H9 (cell line): ENCODE results near the gene VASH2. TPM values are rescaled to one million over a fixed set of nuclear protein-coding genes. Genes with fewer than 3 reads are reported as not detected.

Source experiments
- DNase-seq: peaks from one replicate; pipeline ENCODE4 v3.0.0-alpha.2; 2017
- H2AFZ ChIP-seq: one replicate; pipeline ENCODE4 v1.6.1; 2013; ENCODE audit warnings: mild to moderate bottlenecking, low read length, control low read depth, moderate library complexity
- H2AK5ac ChIP-seq: 2 replicates; pipeline ENCODE4 v1.6.1; 2013; ENCODE audit warnings: low read length, control low read depth, mixed read lengths; ENCODE audit not compliant: insufficient read length
- H2BK120ac ChIP-seq: one replicate; pipeline ENCODE4 v1.6.1; 2013; ENCODE audit warnings: low read depth, mild to moderate bottlenecking, low read length, control low read depth, inconsistent platforms; ENCODE audit not compliant: poor library complexity, severe bottlenecking
- H2BK12ac ChIP-seq: 2 replicates; pipeline ENCODE4 v1.6.1; 2013; ENCODE audit warnings: low read length, control low read depth, mixed read lengths, low read depth; ENCODE audit not compliant: insufficient read length
- H2BK15ac ChIP-seq: 2 replicates; pipeline ENCODE4 v1.6.1; 2013; ENCODE audit warnings: low read depth, low read length, control low read depth
- H2BK20ac ChIP-seq: one replicate; pipeline ENCODE4 v1.6.1; 2013; ENCODE audit warnings: low read depth, mild to moderate bottlenecking, low read length, control low read depth, inconsistent platforms; ENCODE audit not compliant: poor library complexity, severe bottlenecking
- H2BK5ac ChIP-seq: 2 replicates; pipeline ENCODE4 v1.6.1; 2013; ENCODE audit warnings: low read length, control low read depth, mixed read lengths; ENCODE audit not compliant: insufficient read length
- H3K14ac ChIP-seq: 2 replicates; pipeline ENCODE4 v1.6.1; 2013; ENCODE audit warnings: low read length, control low read depth; ENCODE audit not compliant: insufficient read depth
- H3K18ac ChIP-seq: 2 replicates; pipeline ENCODE4 v1.6.1; 2013; ENCODE audit warnings: low read depth, mild to moderate bottlenecking, mixed read lengths, low read length, control low read depth; ENCODE audit not compliant: insufficient read length
- H3K23ac ChIP-seq: 2 replicates; pipeline ENCODE4 v1.6.1; 2013; ENCODE audit warnings: low read length, control low read depth, mixed read lengths, low read depth; ENCODE audit not compliant: insufficient read length
- H3K23me2 ChIP-seq: 2 replicates; pipeline ENCODE4 v1.6.1; 2013; ENCODE audit warnings: low read depth, mild to moderate bottlenecking, mixed read lengths, low read length, control low read depth; ENCODE audit not compliant: insufficient read length, poor library complexity, severe bottlenecking
- H3K27ac ChIP-seq: 2 replicates; pipeline ENCODE4 v1.5.1; 2013; ENCODE audit warnings: low read length, control low read depth, mixed read lengths, low read depth; ENCODE audit not compliant: insufficient read length
- H3K27me3 ChIP-seq: 2 replicates; pipeline ENCODE4 v1.6.1; 2013; ENCODE audit warnings: low read length, control low read depth, inconsistent platforms; ENCODE audit not compliant: insufficient read depth
- H3K4ac ChIP-seq: 2 replicates; pipeline ENCODE4 v1.6.1; 2013; ENCODE audit warnings: low read depth, mild to moderate bottlenecking, control low read depth, inconsistent platforms, low read length, moderate library complexity
- H3K4me1 ChIP-seq: 2 replicates; pipeline ENCODE4 v1.6.1; 2013; ENCODE audit warnings: low read length, control low read depth, inconsistent platforms; ENCODE audit not compliant: insufficient read depth
- H3K4me2 ChIP-seq: 2 replicates; pipeline ENCODE4 v1.6.1; 2013; ENCODE audit warnings: low read length, control low read depth, mixed read lengths; ENCODE audit not compliant: insufficient read length, insufficient read depth
- H3K56ac ChIP-seq: 2 replicates; pipeline ENCODE4 v1.6.1; 2013; ENCODE audit warnings: low read depth, mild to moderate bottlenecking, mixed read lengths, low read length, control low read depth; ENCODE audit not compliant: insufficient read length
- H3K79me1 ChIP-seq: 2 replicates; pipeline ENCODE4 v1.6.1; 2013; ENCODE audit warnings: low read depth, mild to moderate bottlenecking, moderate library complexity, low read length, control low read depth, inconsistent platforms; ENCODE audit not compliant: insufficient read depth, poor library complexity, severe bottlenecking
- H3K79me2 ChIP-seq: 2 replicates; pipeline ENCODE4 v1.6.1; 2013; ENCODE audit warnings: low read length, control low read depth, inconsistent platforms; ENCODE audit not compliant: insufficient read depth
- H3K9ac ChIP-seq: 2 replicates; pipeline ENCODE4 v1.6.1; 2013; ENCODE audit warnings: low read length, control low read depth, mixed read lengths; ENCODE audit not compliant: insufficient read length; ENCODE audit errors: extremely low read depth
- H3K9me3 ChIP-seq: one replicate; pipeline ENCODE4 v1.6.1; 2013; ENCODE audit warnings: low read depth, low read length, inconsistent platforms; ENCODE audit not compliant: control insufficient read depth
- H3T11ph ChIP-seq: one replicate; pipeline ENCODE4 v1.6.1; 2013; ENCODE audit warnings: mild to moderate bottlenecking, low read length, control low read depth, inconsistent platforms
- H4K20me1 ChIP-seq: one replicate; pipeline ENCODE4 v1.6.1; 2013; ENCODE audit not compliant: control insufficient read depth, insufficient read length, insufficient read depth
- H4K5ac ChIP-seq: 2 replicates; pipeline ENCODE4 v1.6.1; 2013; ENCODE audit warnings: low read depth, mild to moderate bottlenecking, mixed read lengths, low read length, control low read depth; ENCODE audit not compliant: insufficient read length
- H4K8ac ChIP-seq: replicated peaks from 2 replicates; pipeline ENCODE4 v1.6.1; 2013; ENCODE audit warnings: low read length, control low read depth, mixed read lengths, low read depth; ENCODE audit not compliant: insufficient read length
- H4K91ac ChIP-seq: 2 replicates; pipeline ENCODE4 v1.6.1; 2013; ENCODE audit warnings: low read depth, mild to moderate bottlenecking, moderate library complexity, mixed read lengths, low read length, control low read depth; ENCODE audit not compliant: insufficient read length
- H3K27ac Mint-ChIP-seq, 3 experiments: 2 replicates in 2 of 3; 3 replicates in 1 of 3; pipeline ENCODE4 v1.8.0; 2020 to 2021; ENCODE audit warnings: mixed read lengths in 3 of 3, mild to moderate bottlenecking in 1 of 3, moderate library complexity in 1 of 3
- H3K27me3 Mint-ChIP-seq: 2 replicates; pipeline ENCODE4 v1.8.0; 2021; ENCODE audit warnings: low read depth, mild to moderate bottlenecking, moderate library complexity, mixed read lengths
- H3K36me3 Mint-ChIP-seq, 3 experiments: 2 replicates in 2 of 3; 3 replicates in 1 of 3; pipeline ENCODE4 v1.8.0; 2020 to 2021; ENCODE audit warnings: low read depth in 3 of 3, mixed read lengths in 3 of 3; ENCODE audit not compliant: insufficient read depth in 1 of 3
- H3K4me1 Mint-ChIP-seq, 2 experiments: 2 replicates each; pipeline ENCODE4 v1.8.0; 2020; ENCODE audit warnings: mixed read lengths in 2 of 2
- H3K4me3 Mint-ChIP-seq, 2 experiments: 2 replicates in 1 of 2; 3 replicates in 1 of 2; pipeline ENCODE4 v1.8.0; 2020 to 2021; ENCODE audit warnings: mild to moderate bottlenecking in 2 of 2, mixed read lengths in 2 of 2, moderate library complexity in 1 of 2
- H3K9me3 Mint-ChIP-seq, 2 experiments: 2 replicates in 1 of 2; 3 replicates in 1 of 2; pipeline ENCODE4 v1.8.0; 2020; ENCODE audit warnings: mild to moderate bottlenecking in 2 of 2, mixed read lengths in 2 of 2, moderate library complexity in 1 of 2
- CTCF ChIP-seq: fragments of 200-600 bp; sonication (generic); conservative IDR thresholded peaks from 3 replicates; pipeline ENCODE4 v1.8.0; 2021; ENCODE audit warnings: antibody characterized with exemption, mild to moderate bottlenecking
- WGBS: extraction: QIAGEN DNeasy Blood & Tissue Kit; methylation state at CpG from one replicate; pipeline ENCODE4 v1.1.7; 2013; ENCODE audit warnings: missing lambda C conversion rate, low lambda C conversion rate, mixed read lengths; ENCODE audit not compliant: insufficient read length; ENCODE audit errors: extremely low coverage; 5-methylcytosine and 5-hydroxymethylcytosine counted together
- total RNA-seq: library from RNA; stranded (reverse); gene quantifications from 2 replicates; pipeline ENCODE4 v1.2.1, GENCODE V29; 2021

VASH2 gene
- total RNA-seq, 1 experiment from 2014 or later: 76.1 TPM

GRCh38 chr1:213019450-213019849 lies 69.1 kb downstream of the VASH2 start:
- H3K23me2 ChIP-seq: peaks cover 4% of the 10 kb centered on the region
- no peaks in the 10 kb centered on the region for H4K20me1 ChIP-seq
- H3K9me3 ChIP-seq: no peaks in the 10 kb centered on the region
- H4K8ac ChIP-seq: no peak overlapping the region
- no peak overlapping the region for H3K23ac ChIP-seq
- H4K5ac ChIP-seq: no peak overlapping the region
- no peak overlapping the region for H3K18ac ChIP-seq
- no peak overlapping the region for H3K4me2 ChIP-seq
- WGBS: no CpG with 5 or more reads among the region's 4 CpGs
- Mint-ChIP-seq H3K4me1 (peaks cover 2% of the 10 kb centered on the region in 2 experiments; a peak in 3 of 4 replicates), H3K9me3 (peaks cover 0 to 9% of the 10 kb centered on the region in 2 experiments; a peak in 4 of 5 replicates), H3K4me3 (no peak overlapping the region), H3K27ac (no peak overlapping the region), H3K36me3 (peaks cover 0 to 4% (median 0%) of the 10 kb centered on the region in 3 experiments; a peak in 1 of 7 replicates), H3K27me3 (no peaks in the 10 kb centered on the region; the same call in 1 of the 2 replicates)
- no peak overlapping the region for H2BK15ac ChIP-seq
- H3K27ac ChIP-seq: no peak overlapping the region
- no peak overlapping the region for H3T11ph ChIP-seq
- DNase-seq: no peak
- no peak overlapping the region for H3K56ac ChIP-seq
- TF ChIP-seq CTCF: no peak
- H3K9ac ChIP-seq: no peak overlapping the region
- H2AFZ ChIP-seq: no peak overlapping the region
- H2BK12ac ChIP-seq: no peak overlapping the region
- no peak overlapping the region for H3K14ac ChIP-seq
- no peaks in the 10 kb centered on the region for H3K79me1 ChIP-seq
- H3K4me1 ChIP-seq: peaks cover 2% of the 10 kb centered on the region; the same call in 1 of the 2 replicates
- H2BK20ac ChIP-seq: no peak overlapping the region
- H3K79me2 ChIP-seq: peaks cover 4% of the 10 kb centered on the region; the same call in 1 of the 2 replicates
- no peak overlapping the region for H4K91ac ChIP-seq
- H3K27me3 ChIP-seq: no peaks in the 10 kb centered on the region
- no peak overlapping the region for H2BK5ac ChIP-seq
- H2BK120ac ChIP-seq: no peak overlapping the region
- no peak overlapping the region for H2AK5ac ChIP-seq
- H3K4ac ChIP-seq: no peak overlapping the region
